Stimulated activated CD4-positive, alpha-beta T cell treated with anti-CD3 and anti-CD28 coated beads, Interleukin-15, amount 100 ng/mL, for 48 hours (primary cell): ENCODE results near the gene AMOTL1.

Source experiments
- DNase-seq, 2 donors: peaks; one replicate each; pipeline ENCODE4 v3.0.0-alpha.2; 2020; ENCODE audit warnings: low read depth in 2 of 2

Gene AMOTL1

GRCh38 chr11:94815705-94816344, 47.7 kb downstream of the AMOTL1 start:
- no peak for DNase-seq

GRCh38 chr11:94820480-94820879, 52.3 kb downstream of the AMOTL1 start:
- no peak for DNase-seq

- DNase-seq, result no peak
Measured at GRCh38 chr11:94821439-94821838, 53.3 kb downstream of the AMOTL1 start.

GRCh38 chr11:94822080-94822479, 53.9 kb downstream of the AMOTL1 start:
- DNase-seq, result no peak

- no peak for DNase-seq
Measured at GRCh38 chr11:94823102-94823732, 55.1 kb downstream of the AMOTL1 start.

- DNase-seq, result no peak
Measured at GRCh38 chr11:94825031-94825430, 56.9 kb downstream of the AMOTL1 start.

GRCh38 chr11:94825481-94825880, 57.3 kb downstream of the AMOTL1 start:
- DNase-seq, result no peak

GRCh38 chr11:94826415-94826814, 58.3 kb downstream of the AMOTL1 start:
- DNase-seq, result no peak

- no peak for DNase-seq
Measured at GRCh38 chr11:94828088-94828487, 59.9 kb downstream of the AMOTL1 start.

GRCh38 chr11:94830722-94831510, 62.8 kb downstream of the AMOTL1 start:
- no peak for DNase-seq

- DNase-seq, result no peak
Measured at GRCh38 chr11:94831529-94831928, 63.4 kb downstream of the AMOTL1 start.

- no peak for DNase-seq
Measured at GRCh38 chr11:94832604-94833235, 64.6 kb downstream of the AMOTL1 start.

- DNase-seq, result no peak
Measured at GRCh38 chr11:94834911-94835593, 66.9 kb downstream of the AMOTL1 start.

- no peak for DNase-seq
Measured at GRCh38 chr11:94835594-94835927, 67.4 kb downstream of the AMOTL1 start.

- no peak for DNase-seq
Measured at GRCh38 chr11:94837317-94837716, 69.2 kb downstream of the AMOTL1 start.

GRCh38 chr11:94838027-94838731, 70.0 kb downstream of the AMOTL1 start:
- no peak for DNase-seq

GRCh38 chr11:94840209-94840608, 72.1 kb downstream of the AMOTL1 start:
- no peak for DNase-seq

- DNase-seq, result no peak
Measured at GRCh38 chr11:94844031-94844430, 75.9 kb downstream of the AMOTL1 start.

GRCh38 chr11:94845622-94846021, 77.5 kb downstream of the AMOTL1 start:
- DNase-seq, result no peak

- no peak for DNase-seq
Measured at GRCh38 chr11:94849839-94850238, 81.7 kb downstream of the AMOTL1 start.

- DNase-seq, result no peak
Measured at GRCh38 chr11:94851864-94852636, 83.9 kb downstream of the AMOTL1 start.
